ENCODE results near the gene NNAT.
"Not testable (repeated sequence)": the region's sequence is repeated elsewhere in the genome, so short reads cannot be mapped to it uniquely, and the experiment has no call there.

The NNAT gene, protein sequence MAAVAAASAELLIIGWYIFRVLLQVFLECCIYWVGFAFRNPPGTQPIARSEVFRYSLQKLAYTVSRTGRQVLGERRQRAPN

GRCh38 chr20:37521061-37521771 lies at the start of gene NNAT:
NNAT (plus strand) TSS chr20:37521250; CDS start chr20:37521332, 82 bp downstream.
- no peak for DNase-seq (ENCODE audit: low read depth)

DNA sequence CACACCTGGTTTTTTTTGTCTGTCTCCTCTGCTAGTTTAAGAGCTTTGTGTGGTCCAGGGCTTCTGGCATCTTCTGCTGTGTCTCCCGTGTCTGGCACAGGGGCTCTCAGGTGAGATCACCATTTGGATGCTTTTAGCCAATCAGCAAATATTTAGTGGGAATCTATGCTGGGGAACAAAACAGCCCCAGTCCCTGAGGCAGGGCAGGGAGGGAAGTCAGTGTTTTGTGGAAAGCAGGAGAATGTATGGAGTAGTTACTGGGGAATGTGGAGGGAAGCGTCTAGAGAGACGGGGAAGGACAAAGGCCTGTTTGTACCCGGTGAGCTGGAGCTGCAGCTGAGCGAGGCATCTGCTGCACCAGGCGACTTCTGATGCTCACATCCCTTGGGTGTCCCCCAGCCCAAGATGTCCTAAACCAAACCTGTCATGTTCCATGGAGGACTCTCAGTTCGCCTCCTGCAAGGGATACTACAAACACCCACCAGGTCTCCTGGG lies 49.3 kb upstream of the NNAT start:
- no peak for DNase-seq (ENCODE audit: low read depth)

- not testable (repeated sequence) for DNase-seq (ENCODE audit: low read depth)
Measured at GRCh38 chr20:37472435-37472834, 48.6 kb upstream of the NNAT start.

- no peak for DNase-seq (ENCODE audit: low read depth)
Measured at GRCh38 chr20:37473249-37474000, 47.6 kb upstream of the NNAT start.

- no peak for DNase-seq (ENCODE audit: low read depth)
Measured at GRCh38 chr20:37474386-37474785, 46.7 kb upstream of the NNAT start.

DNA sequence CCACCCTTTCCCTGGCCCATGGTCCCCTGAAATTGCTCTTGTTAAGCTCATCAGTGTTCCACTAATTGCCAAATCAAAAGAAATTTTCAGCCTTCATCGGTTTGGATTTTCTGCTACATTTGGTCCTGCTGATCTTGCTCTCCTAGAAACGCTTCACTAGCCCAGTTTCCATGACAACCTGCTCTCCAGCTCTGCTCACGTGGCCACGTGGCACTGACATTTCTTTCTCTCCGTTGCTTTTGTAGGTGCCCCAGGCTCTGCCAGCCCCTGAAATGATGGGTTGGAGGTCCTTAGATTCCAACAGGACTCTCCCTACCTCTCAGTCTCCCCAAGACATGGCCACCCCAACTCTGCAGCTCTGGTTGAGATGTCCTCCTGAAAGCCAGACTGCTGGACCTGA lies 45.8 kb upstream of the NNAT start:
- DNase-seq (ENCODE audit: low read depth): no peak

DNA sequence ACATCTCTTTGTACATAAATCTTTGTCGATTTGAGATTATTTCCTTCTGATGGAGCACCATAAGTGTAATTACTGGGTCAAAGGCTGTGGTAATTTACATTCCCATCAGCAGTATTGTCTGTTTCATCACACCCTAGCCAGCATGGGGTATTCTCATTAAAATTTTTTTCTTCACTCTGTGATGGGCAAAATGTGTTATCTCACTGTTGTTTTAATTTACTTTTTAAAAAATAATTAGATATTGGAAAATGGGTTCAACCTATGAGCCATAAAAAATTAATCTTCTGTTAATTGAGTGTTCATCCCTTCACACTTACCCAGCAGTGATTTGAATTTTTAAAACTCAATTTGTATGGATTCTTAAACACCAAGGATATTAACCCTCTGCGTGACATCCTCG lies 44.0 kb upstream of the NNAT start:
- DNase-seq (ENCODE audit: low read depth): no peak

DNA sequence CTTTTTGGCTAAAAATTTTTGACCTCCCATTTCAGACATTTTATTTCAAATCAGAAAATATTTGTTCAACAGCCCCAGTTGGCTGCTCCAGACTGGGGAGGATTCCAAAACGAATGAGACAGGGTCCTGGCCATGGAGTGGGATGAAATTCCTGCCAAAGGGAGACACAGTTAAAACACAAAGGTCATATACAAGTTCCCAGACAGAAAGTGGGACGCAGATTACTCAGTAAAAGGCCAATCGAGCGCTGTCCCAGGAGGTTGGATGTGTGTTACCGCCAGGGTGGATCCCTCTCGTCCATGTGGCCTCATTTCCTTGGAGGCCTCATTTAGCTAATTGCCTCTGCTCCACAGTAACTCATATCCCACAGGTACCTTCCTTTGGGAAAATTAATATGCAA lies 41.8 kb upstream of the NNAT start:
- no peak for DNase-seq (ENCODE audit: low read depth)

- no peak for DNase-seq (ENCODE audit: low read depth)
Measured at GRCh38 chr20:37479925-37480691, 40.9 kb upstream of the NNAT start.

DNA sequence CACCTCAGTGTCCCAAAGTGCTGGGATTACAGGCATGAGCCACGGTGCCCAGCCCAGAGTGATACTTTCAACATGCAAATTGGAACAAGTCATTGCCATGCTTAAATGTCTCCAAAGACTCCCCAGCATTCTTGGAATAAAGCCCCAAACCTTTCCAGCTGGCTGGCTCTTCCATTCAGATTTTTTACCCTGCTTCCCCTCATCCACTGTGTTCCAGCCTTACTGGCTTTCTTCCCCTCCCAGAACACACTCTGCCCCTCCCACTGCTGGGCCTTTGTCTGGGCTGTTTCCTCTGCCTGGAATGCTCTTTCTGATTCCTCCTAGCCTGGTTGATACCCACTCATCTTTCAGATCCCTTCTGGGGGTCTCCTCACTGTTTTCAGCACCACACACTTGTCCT lies 40.1 kb upstream of the NNAT start:
- no peak for DNase-seq (ENCODE audit: low read depth)

GRCh38 chr20:37481610-37482009 lies 39.4 kb upstream of the NNAT start:
- DNase-seq (ENCODE audit: low read depth): no peak

DNA sequence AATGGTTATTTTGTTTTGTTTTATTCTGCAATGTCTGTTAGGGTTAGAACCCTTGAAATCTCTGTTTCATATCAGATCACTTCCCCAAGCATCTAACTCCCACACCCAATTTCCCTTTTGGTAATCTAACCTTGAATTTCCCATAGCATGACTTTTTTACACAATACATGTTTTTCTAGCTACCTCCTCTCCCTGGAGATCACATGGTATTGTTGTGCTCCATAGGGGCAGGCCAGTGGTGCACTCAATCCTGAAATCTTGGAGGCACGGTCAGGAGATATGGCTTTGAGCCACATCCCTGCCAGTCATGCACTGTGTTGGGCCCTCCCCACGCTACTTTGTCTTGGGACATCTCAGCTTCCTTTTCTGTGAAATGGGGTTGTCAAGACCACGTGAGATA lies 36.7 kb upstream of the NNAT start:
- no peak for DNase-seq (ENCODE audit: low read depth)

- DNase-seq (ENCODE audit: low read depth): not testable (repeated sequence)
Measured at GRCh38 chr20:37486209-37486608, 34.8 kb upstream of the NNAT start.

DNA sequence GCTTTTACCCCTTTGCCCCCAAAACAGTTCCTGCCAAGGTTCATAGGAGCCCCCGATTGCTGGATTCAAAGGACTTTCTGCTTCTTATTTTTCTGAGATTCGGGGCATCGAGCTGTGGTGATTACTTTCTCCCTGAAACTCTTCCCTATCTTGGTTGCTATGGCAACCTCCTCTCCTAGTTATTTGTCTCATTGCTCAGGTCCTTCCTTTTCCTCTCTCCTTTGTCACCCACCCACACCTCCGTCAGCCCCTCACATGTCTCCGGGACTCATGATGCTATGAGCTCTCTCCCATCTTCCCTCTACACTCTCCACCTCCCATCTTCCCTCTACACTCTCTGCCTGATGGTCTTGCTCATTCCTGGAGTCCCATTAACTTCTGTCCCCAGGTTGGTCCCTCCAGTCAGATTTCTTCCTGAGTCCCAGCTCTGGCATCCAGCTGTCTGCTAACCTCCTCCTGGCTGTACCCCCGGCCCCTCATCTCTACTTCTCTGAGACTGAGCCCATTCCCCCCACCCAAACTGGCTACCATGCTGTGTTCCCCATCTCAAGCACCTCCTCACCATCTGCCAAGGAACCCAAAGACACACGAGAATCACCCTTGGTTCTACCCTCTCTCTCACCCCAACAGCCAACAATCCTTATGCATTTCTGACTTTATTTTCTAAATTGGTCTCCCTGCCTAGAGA lies 30.2 kb upstream of the NNAT start:
- no peak for DNase-seq (ENCODE audit: low read depth)

DNA sequence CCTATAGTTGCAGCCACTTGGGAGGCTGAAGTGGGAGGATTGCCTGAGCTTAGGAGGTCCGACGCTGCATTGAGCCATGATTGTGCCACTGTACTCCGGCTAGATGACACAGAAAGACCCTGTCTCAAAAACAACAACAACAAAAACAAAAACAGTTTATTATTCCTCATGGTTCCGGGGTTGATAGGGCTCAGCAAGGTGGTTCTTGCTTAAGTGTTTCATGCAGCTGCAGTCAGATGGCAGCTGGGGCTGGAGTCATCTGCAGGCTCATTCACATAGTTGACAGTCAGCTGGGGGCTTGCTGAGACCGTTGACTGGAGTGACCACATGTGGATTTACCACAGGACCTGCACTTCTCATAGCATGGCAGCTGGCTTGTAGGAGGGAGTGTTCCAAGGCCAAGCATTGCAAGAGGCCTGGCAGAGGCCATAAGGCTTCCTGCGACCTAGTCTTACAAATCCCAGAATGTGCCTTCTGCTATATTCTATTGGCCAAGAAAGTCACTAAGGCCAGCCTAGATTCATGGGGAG lies 28.9 kb upstream of the NNAT start:
- no peak for DNase-seq (ENCODE audit: low read depth)

DNA sequence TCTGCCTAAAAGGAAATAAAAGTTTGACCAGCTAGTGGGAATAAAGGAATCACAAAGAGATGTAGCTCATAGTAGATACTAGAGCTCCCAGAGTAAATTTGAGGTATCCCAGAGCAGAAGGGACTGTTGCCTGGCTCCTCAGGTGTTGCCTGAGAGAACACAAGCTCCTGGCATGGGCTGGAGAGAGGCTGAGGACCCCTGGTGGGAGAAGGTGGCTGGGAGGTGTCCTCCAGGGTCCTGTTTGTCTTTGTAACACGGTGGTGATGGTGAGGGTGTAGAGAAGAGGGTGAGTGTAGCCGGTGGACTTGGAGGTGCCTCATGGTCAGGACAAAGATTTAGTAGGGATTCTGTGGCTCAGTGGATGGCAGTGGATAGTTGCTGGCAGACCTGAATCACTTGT lies 28.1 kb upstream of the NNAT start:
- no peak for DNase-seq (ENCODE audit: low read depth)

DNA sequence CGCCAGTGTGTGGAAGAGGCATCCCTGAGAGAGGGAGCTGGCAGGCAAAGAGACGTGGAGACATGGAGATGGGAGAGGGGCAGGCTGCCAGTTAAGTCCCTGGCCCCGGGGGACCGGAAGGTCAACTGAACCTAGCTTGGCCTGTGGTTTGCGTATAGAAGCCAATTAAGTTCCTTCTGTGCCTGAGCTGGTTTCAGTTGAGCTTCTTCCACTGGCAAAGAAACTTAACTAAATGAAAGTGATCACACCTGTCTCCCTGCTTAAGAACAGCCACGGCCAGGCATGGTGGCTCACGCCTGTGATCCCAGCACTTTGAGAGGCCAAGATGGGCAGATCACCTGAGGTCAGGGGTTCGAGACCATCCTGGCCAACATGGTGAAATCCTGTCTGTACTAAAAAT lies 26.7 kb upstream of the NNAT start:
- DNase-seq (ENCODE audit: low read depth): no peak

- no peak for DNase-seq (ENCODE audit: low read depth)
Measured at GRCh38 chr20:37494796-37495195, 26.3 kb upstream of the NNAT start.

- DNase-seq (ENCODE audit: low read depth): no peak
Measured at GRCh38 chr20:37498066-37498665, 22.9 kb upstream of the NNAT start.

DNA sequence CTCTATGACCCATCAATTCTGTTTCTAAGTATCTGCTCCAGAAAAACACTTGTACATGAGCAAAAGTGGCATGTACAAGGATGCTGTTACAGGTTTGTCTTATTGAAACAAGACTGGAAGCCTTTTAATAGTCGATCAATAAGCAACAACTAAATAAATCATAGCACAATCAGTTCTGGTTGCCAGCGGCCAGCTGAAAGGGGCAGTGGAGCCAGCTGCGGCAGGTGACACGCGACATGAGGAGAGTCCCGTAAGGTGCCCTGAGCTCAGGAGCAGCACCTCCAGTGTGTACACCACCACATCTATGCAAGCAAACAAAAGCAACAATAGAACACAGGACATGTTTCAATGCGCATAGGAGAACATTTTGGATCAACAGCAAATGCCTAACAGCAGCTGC lies 20.7 kb upstream of the NNAT start:
- no peak for DNase-seq (ENCODE audit: low read depth)

GRCh38 chr20:37501940-37502339 lies 19.1 kb upstream of the NNAT start:
- no peak for DNase-seq (ENCODE audit: low read depth)

Measured in non-pigmented ciliary epithelial cell (primary cell).